ENCODE measurements around the gene NEURL1B.

The NEURL1B gene

GRCh38 chr5:172695232-172696054 lies 54.4 kb downstream of the NEURL1B start:
- no peak overlapping the region for H3K27ac Mint-ChIP-seq
- peak; percentile 32 for ATAC-seq
- H3K9me3 Mint-ChIP-seq: no peaks in the 10 kb centered on the region
- peaks cover 2% of the 10 kb centered on the region for H3K27me3 Mint-ChIP-seq
- no peaks in the 10 kb centered on the region for H3K36me3 Mint-ChIP-seq
- H3K4me1 Mint-ChIP-seq: peaks cover 12% of the 10 kb centered on the region
- H3K4me3 Mint-ChIP-seq: no peak overlapping the region

- H3K36me3 Mint-ChIP-seq: no peaks in the 10 kb centered on the region
- H3K27me3 Mint-ChIP-seq: peaks cover 6% of the 10 kb centered on the region
- H3K4me3 Mint-ChIP-seq: no peak overlapping the region
- H3K27ac Mint-ChIP-seq: no peak overlapping the region
- peaks cover 15% of the 10 kb centered on the region for H3K4me1 Mint-ChIP-seq
- no peaks in the 10 kb centered on the region for H3K9me3 Mint-ChIP-seq
- no peak for ATAC-seq
Observed at GRCh38 chr5:172696171-172696849, 55.2 kb downstream of the NEURL1B start.

- Mint-ChIP-seq H3K9me3 (no peaks in the 10 kb centered on the region), H3K4me1 (peaks cover 26% of the 10 kb centered on the region), H3K36me3 (no peaks in the 10 kb centered on the region), H3K27ac (peak overlapping the region; percentile 86), H3K27me3 (peaks cover 17% of the 10 kb centered on the region), H3K4me3 (peak overlapping the region; percentile 89)
- ATAC-seq: peak; percentile 83
Observed at GRCh38 chr5:172697123-172698121, 56.4 kb downstream of the NEURL1B start.

- H3K4me3 Mint-ChIP-seq: no peak overlapping the region
Observed at GRCh38 chr5:172699423-172699822, 58.4 kb downstream of the NEURL1B start.

GRCh38 chr5:172699999-172700364 lies 58.9 kb downstream of the NEURL1B start:
- Mint-ChIP-seq H3K9me3 (no peaks in the 10 kb centered on the region), H3K36me3 (no peaks in the 10 kb centered on the region), H3K27ac (no peak overlapping the region), H3K4me1 (peaks cover 26% of the 10 kb centered on the region), H3K27me3 (peaks cover 39% of the 10 kb centered on the region), H3K4me3 (no peak overlapping the region)
- no peak for ATAC-seq

More at GRCh38 chr5:172699423-172699822, 58.4 kb downstream of the NEURL1B start:
- no peak overlapping the region for H3K27ac Mint-ChIP-seq
- no peaks in the 10 kb centered on the region for H3K9me3 Mint-ChIP-seq
- H3K27me3 Mint-ChIP-seq: peaks cover 34% of the 10 kb centered on the region
- no peaks in the 10 kb centered on the region for H3K36me3 Mint-ChIP-seq
- H3K4me1 Mint-ChIP-seq: peaks cover 26% of the 10 kb centered on the region
- ATAC-seq: no peak

- no peaks in the 10 kb centered on the region for H3K9me3 Mint-ChIP-seq
- H3K4me3 Mint-ChIP-seq: no peak overlapping the region
- peaks cover 26% of the 10 kb centered on the region for H3K4me1 Mint-ChIP-seq
- H3K27ac Mint-ChIP-seq: no peak overlapping the region
- no peaks in the 10 kb centered on the region for H3K36me3 Mint-ChIP-seq
- ATAC-seq: no peak
- H3K27me3 Mint-ChIP-seq: peaks cover 42% of the 10 kb centered on the region
Observed at GRCh38 chr5:172700365-172701290, 59.6 kb downstream of the NEURL1B start.

- no peaks in the 10 kb centered on the region for H3K9me3 Mint-ChIP-seq
- peaks cover 49% of the 10 kb centered on the region for H3K27me3 Mint-ChIP-seq
- no peak overlapping the region for H3K4me3 Mint-ChIP-seq
- ATAC-seq: no peak
- H3K27ac Mint-ChIP-seq: no peak overlapping the region
- H3K36me3 Mint-ChIP-seq: no peaks in the 10 kb centered on the region
- peaks cover 26% of the 10 kb centered on the region for H3K4me1 Mint-ChIP-seq
Observed at GRCh38 chr5:172701291-172701656, 60.2 kb downstream of the NEURL1B start.

- Mint-ChIP-seq H3K9me3 (no peaks in the 10 kb centered on the region), H3K27me3 (peaks cover 67% of the 10 kb centered on the region), H3K36me3 (no peaks in the 10 kb centered on the region), H3K4me1 (peaks cover 14% of the 10 kb centered on the region), H3K4me3 (no peak overlapping the region), H3K27ac (no peak overlapping the region)
- ATAC-seq: no peak
Observed at GRCh38 chr5:172703952-172704351, 62.9 kb downstream of the NEURL1B start.

- Mint-ChIP-seq H3K27ac (no peak overlapping the region), H3K36me3 (no peaks in the 10 kb centered on the region), H3K9me3 (no peaks in the 10 kb centered on the region), H3K4me3 (no peak overlapping the region), H3K4me1 (peaks cover 14% of the 10 kb centered on the region), H3K27me3 (peaks cover 80% of the 10 kb centered on the region)
- ATAC-seq: no peak
Observed at GRCh38 chr5:172705576-172706084, 64.6 kb downstream of the NEURL1B start.

- Mint-ChIP-seq H3K4me1 (peaks cover 5% of the 10 kb centered on the region), H3K4me3 (no peak overlapping the region), H3K27me3 (peaks cover 81% of the 10 kb centered on the region), H3K36me3 (no peaks in the 10 kb centered on the region), H3K27ac (no peak overlapping the region), H3K9me3 (no peaks in the 10 kb centered on the region)
- no peak for ATAC-seq
Observed at GRCh38 chr5:172706796-172707195, 65.7 kb downstream of the NEURL1B start.

GRCh38 chr5:172707285-172708182 lies 66.5 kb downstream of the NEURL1B start:
- H3K27ac Mint-ChIP-seq: no peak overlapping the region
- H3K27me3 Mint-ChIP-seq: peaks cover 81% of the 10 kb centered on the region
- ATAC-seq: peak; percentile 39
- no peaks in the 10 kb centered on the region for H3K9me3 Mint-ChIP-seq
- no peak overlapping the region for H3K4me3 Mint-ChIP-seq
- no peaks in the 10 kb centered on the region for H3K36me3 Mint-ChIP-seq
- H3K4me1 Mint-ChIP-seq: no peaks in the 10 kb centered on the region

- no peaks in the 10 kb centered on the region for H3K36me3 Mint-ChIP-seq
- H3K4me1 Mint-ChIP-seq: peaks cover 6% of the 10 kb centered on the region
- no peaks in the 10 kb centered on the region for H3K9me3 Mint-ChIP-seq
- no peak overlapping the region for H3K27ac Mint-ChIP-seq
- H3K27me3 Mint-ChIP-seq: peaks cover 81% of the 10 kb centered on the region
- ATAC-seq: no peak
- H3K4me3 Mint-ChIP-seq: no peak overlapping the region
Observed at GRCh38 chr5:172708183-172708505, 67.1 kb downstream of the NEURL1B start.

- Mint-ChIP-seq H3K4me3 (no peak overlapping the region), H3K9me3 (no peaks in the 10 kb centered on the region), H3K27me3 (peaks cover 65% of the 10 kb centered on the region), H3K27ac (no peak overlapping the region), H3K36me3 (no peaks in the 10 kb centered on the region), H3K4me1 (peaks cover 9% of the 10 kb centered on the region)
- ATAC-seq: no peak
Observed at GRCh38 chr5:172710676-172711075, 69.6 kb downstream of the NEURL1B start.
